Loucy (cell line): ENCODE measurements around the gene VCL.

Experiments used
- CTCF ChIP-seq: fragments of 200-600 bp; sonication (generic); conservative IDR thresholded peaks from 2 replicates; pipeline ENCODE4 v1.5.1; 2014; ENCODE audit warnings: mild to moderate bottlenecking, antibody characterized with exemption, low read length
- EZH2phosphoT487 ChIP-seq: fragments of 200-600 bp; IDR thresholded peaks from 2 replicates; pipeline ENCODE4 v1.6.1; 2018; ENCODE audit warnings: antibody characterized with exemption, mild to moderate bottlenecking, moderate library complexity, borderline replicate concordance

- no peak for TF ChIP-seq CTCF
- no peak for TF ChIP-seq EZH2phosphoT487
Observed at GRCh38 chr10:74012480-74012879, 14.6 kb downstream of the VCL start.
